KMS-11 (cell line): ENCODE data around the gene LONRF2.

Experiments
- H2AFZ ChIP-seq: fragments of 200-600 bp; sonication (generic); 2 replicates; pipeline ENCODE4 v1.6.1; 2016; ENCODE audit warnings: antibody characterized with exemption, mixed run types, low read depth
- H3K27ac ChIP-seq: fragments of 200-600 bp; sonication (generic); 2 replicates; pipeline ENCODE4 v1.6.1; 2016; ENCODE audit warnings: mild to moderate bottlenecking, mixed run types
- H3K27me3 ChIP-seq: fragments of 200-600 bp; sonication (generic); 2 replicates; pipeline ENCODE4 v1.6.1; 2017; ENCODE audit warnings: mild to moderate bottlenecking, low read depth, mixed run types, moderate library complexity; ENCODE audit not compliant: insufficient read depth
- H3K36me3 ChIP-seq: fragments of 200-600 bp; sonication (generic); 2 replicates; pipeline ENCODE4 v1.6.1; 2017; ENCODE audit warnings: mild to moderate bottlenecking, mixed run types; ENCODE audit not compliant: insufficient read depth
- H3K4me1 ChIP-seq: fragments of 200-600 bp; sonication (generic); 2 replicates; pipeline ENCODE4 v1.6.1; 2016; ENCODE audit warnings: mild to moderate bottlenecking, low read depth, mixed run types; ENCODE audit not compliant: poor library complexity, severe bottlenecking
- H3K4me2 ChIP-seq: fragments of 200-600 bp; sonication (generic); 2 replicates; pipeline ENCODE4 v1.7.0; 2016; ENCODE audit warnings: mild to moderate bottlenecking, mixed run types
- H3K4me3 ChIP-seq: fragments of 200-600 bp; sonication (generic); IDR thresholded peaks from 2 replicates; pipeline ENCODE4 v1.6.1; 2017; ENCODE audit warnings: low read depth, low read length, mixed read lengths; ENCODE audit not compliant: insufficient read depth
- H3K79me2 ChIP-seq: fragments of 200-600 bp; sonication (generic); 2 replicates; pipeline ENCODE4 v1.6.1; 2016; ENCODE audit warnings: low read depth, mixed run types; ENCODE audit not compliant: insufficient read depth
- H3K9ac ChIP-seq: fragments of 200-600 bp; sonication (generic); 2 replicates; pipeline ENCODE4 v1.6.1; 2016; ENCODE audit warnings: mild to moderate bottlenecking, mixed run types
- H4K20me1 ChIP-seq: fragments of 200-600 bp; sonication (generic); 2 replicates; pipeline ENCODE4 v1.6.1; 2016; ENCODE audit warnings: mild to moderate bottlenecking, mixed run types; ENCODE audit not compliant: insufficient read depth
- CTCF ChIP-seq: fragments of 200-600 bp; sonication (generic); conservative IDR thresholded peaks from 2 replicates; pipeline ENCODE4 v1.6.1; 2017; ENCODE audit warnings: low read depth, mild to moderate bottlenecking, antibody characterized with exemption, low read length, moderate library complexity, mixed read lengths

LONRF2 gene

GRCh38 chr2:100233061-100233460 lies 89.2 kb downstream of the LONRF2 start:
- Histone ChIP-seq H3K27ac (no peak overlapping the region), H3K9ac (no peak overlapping the region), H3K79me2 (no peaks in the 10 kb centered on the region), H4K20me1 (no peaks in the 10 kb centered on the region), H3K4me2 (no peak overlapping the region), H3K4me1 (no peaks in the 10 kb centered on the region), H3K27me3 (no peaks in the 10 kb centered on the region), H3K4me3 (no peak overlapping the region), H2AFZ (no peak overlapping the region), H3K36me3 (no peaks in the 10 kb centered on the region)
- no peak for TF ChIP-seq CTCF

- H3K9ac ChIP-seq, result no peak overlapping the region
- H3K4me2 ChIP-seq, result no peak overlapping the region
- no peaks in the 10 kb centered on the region for H3K27me3 ChIP-seq
- H3K4me1 ChIP-seq, result no peaks in the 10 kb centered on the region
- H3K4me3 ChIP-seq, result no peak overlapping the region
- no peak for TF ChIP-seq CTCF
- no peaks in the 10 kb centered on the region for H3K79me2 ChIP-seq
- no peak overlapping the region for H2AFZ ChIP-seq
- H4K20me1 ChIP-seq, result no peaks in the 10 kb centered on the region
- H3K27ac ChIP-seq, result no peak overlapping the region
- no peaks in the 10 kb centered on the region for H3K36me3 ChIP-seq
These were observed 91.5 kb downstream of the LONRF2 start for GRCh38 chr2:100230754-100231153.

GRCh38 chr2:100228967-100229366 lies 93.3 kb downstream of the LONRF2 start:
- Histone ChIP-seq H3K4me1 (no peaks in the 10 kb centered on the region), H3K27ac (no peak overlapping the region), H3K36me3 (no peaks in the 10 kb centered on the region), H3K4me2 (no peak overlapping the region), H2AFZ (no peak overlapping the region), H3K79me2 (no peaks in the 10 kb centered on the region), H4K20me1 (no peaks in the 10 kb centered on the region), H3K27me3 (no peaks in the 10 kb centered on the region), H3K4me3 (no peak overlapping the region), H3K9ac (no peak overlapping the region)
- TF ChIP-seq CTCF, result no peak

- Histone ChIP-seq H3K36me3 (no peaks in the 10 kb centered on the region), H3K4me3 (no peak overlapping the region), H3K4me2 (no peak overlapping the region), H2AFZ (no peak overlapping the region), H3K27ac (no peak overlapping the region), H4K20me1 (no peaks in the 10 kb centered on the region), H3K79me2 (no peaks in the 10 kb centered on the region), H3K27me3 (no peaks in the 10 kb centered on the region), H3K9ac (no peak overlapping the region), H3K4me1 (no peaks in the 10 kb centered on the region)
- TF ChIP-seq CTCF, result no peak
These were observed 93.9 kb downstream of the LONRF2 start for GRCh38 chr2:100228415-100228814.
